ENCODE data around the gene TRERF1. TPM values are rescaled to one million over a fixed set of nuclear protein-coding genes. Genes with fewer than 3 reads are reported as not detected.

TRERF1 gene
- total and polyA plus RNA-seq, 2 of the 4 experiments (the other 2 are of a cell fraction), result 6.3 to 9.9 TPM

DNA sequence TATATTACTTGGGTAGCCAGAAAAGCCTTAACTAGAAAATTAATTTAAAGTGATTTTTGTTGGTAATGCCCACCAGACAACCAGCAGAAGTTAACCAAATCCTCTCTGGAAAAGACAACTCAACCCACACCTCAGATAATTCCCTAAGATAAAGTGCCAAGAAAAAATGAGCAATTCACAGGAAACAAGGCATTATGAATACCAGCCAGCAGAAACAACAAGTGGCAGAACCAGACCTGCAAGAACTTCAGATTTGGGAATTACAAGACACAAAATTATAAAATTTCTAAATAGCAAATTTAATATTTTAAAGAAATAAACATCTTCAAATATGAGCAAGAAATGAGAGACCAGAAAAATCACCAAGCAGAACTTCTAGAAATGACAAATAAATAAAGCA, 154.1 kb downstream of the TRERF1 start:
- no peak overlapping the region for H2AK9ac ChIP-seq (replicated peaks; ENCODE audit: low read depth, low read length, poor library complexity)
- no peak overlapping the region for H2BK120ac ChIP-seq (ENCODE audit: low read depth, low read length)
- ChIA-PET POLR2A (ENCODE audit: unreplicated experiment) (no interaction called here), CTCF (no interaction called here)
- no peak overlapping the region for H3K18ac ChIP-seq (ENCODE audit: low read depth, low read length)
- H3K14ac ChIP-seq (replicated peaks; ENCODE audit: low read depth, low read length), result no peak overlapping the region
- dilution Hi-C loops (cut with HindIII; ENCODE audit: low sequenced_read_pairs, unreplicated experiment), result no loop called here
- no peak overlapping the region for H2AK5ac ChIP-seq (ENCODE audit: low read depth, low read length)
- no peaks in the 10 kb centered on the region for H3K27me3 ChIP-seq (ENCODE audit: control insufficient read depth, insufficient read depth, low read length)
- H3K4me3 ChIP-seq (ENCODE audit: insufficient read depth, low read depth, low read length), result no peak overlapping the region
- H4K20me1 ChIP-seq (ENCODE audit: insufficient read depth, low read length), result peaks cover 5% of the 10 kb centered on the region; the same call in 1 of the 2 replicates
- no TSS peak for BruUV-seq (replicated peaks)
- no peak overlapping the region for H3K4me2 ChIP-seq (ENCODE audit: low read depth, low read length)
- ATAC-seq (ENCODE audit: low read depth) (no peak), DNase-seq (no peak)
- no peak overlapping the region for H4K5ac ChIP-seq (ENCODE audit: low read depth, low read length)
- TF ChIP-seq RAD21 (IDR thresholded peaks at IDR 0.05; ENCODE audit: low read length) (no peak), RFX5 (IDR thresholded peaks at IDR 0.05; ENCODE audit: low read depth, low read length) (no peak), CHD1 (IDR thresholded peaks at IDR 0.05; ENCODE audit: low read depth, low read length) (no peak), POLR2A (IDR thresholded peaks at IDR 0.05; ENCODE audit: low read depth, low read length) (no peak), MAFK (IDR thresholded peaks at IDR 0.05; ENCODE audit: low read depth, low read length) (no peak), MAZ (IDR thresholded peaks at IDR 0.05; ENCODE audit: borderline replicate concordance, low read depth, low read length) (no peak), FOS (IDR thresholded peaks at IDR 0.05; ENCODE audit: low read depth, low read length) (no peak), BHLHE40 (IDR thresholded peaks at IDR 0.05; ENCODE audit: low read depth, low read length) (no peak), CEBPB (IDR thresholded peaks at IDR 0.05; ENCODE audit: low read depth, low read length) (no peak), NFE2L2 (IDR thresholded peaks at IDR 0.05; ENCODE audit: low read depth, low read length) (no peak), MXI1 (IDR thresholded peaks at IDR 0.05; ENCODE audit: borderline replicate concordance, low read depth, low read length) (no peak)
- TF ChIP-seq, protein P1, sequence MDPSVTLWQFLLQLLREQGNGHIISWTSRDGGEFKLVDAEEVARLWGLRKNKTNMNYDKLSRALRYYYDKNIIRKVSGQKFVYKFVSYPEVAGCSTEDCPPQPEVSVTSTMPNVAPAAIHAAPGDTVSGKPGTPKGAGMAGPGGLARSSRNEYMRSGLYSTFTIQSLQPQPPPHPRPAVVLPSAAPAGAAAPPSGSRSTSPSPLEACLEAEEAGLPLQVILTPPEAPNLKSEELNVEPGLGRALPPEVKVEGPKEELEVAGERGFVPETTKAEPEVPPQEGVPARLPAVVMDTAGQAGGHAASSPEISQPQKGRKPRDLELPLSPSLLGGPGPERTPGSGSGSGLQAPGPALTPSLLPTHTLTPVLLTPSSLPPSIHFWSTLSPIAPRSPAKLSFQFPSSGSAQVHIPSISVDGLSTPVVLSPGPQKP (IDR thresholded peaks at IDR 0.05; ENCODE audit: borderline replicate concordance, low read depth, low read length), result no peak
- peaks cover 31% of the 10 kb centered on the region for H3K9me1 ChIP-seq (ENCODE audit: insufficient read depth, low read length)
- H4K91ac ChIP-seq (ENCODE audit: insufficient read depth, low read depth, low read length), result no peak overlapping the region
- no peak overlapping the region for H3K9ac ChIP-seq (ENCODE audit: low read depth, low read length)
- no peak overlapping the region for H2BK20ac ChIP-seq (ENCODE audit: low read depth, low read length)
- H3K27ac ChIP-seq (ENCODE audit: insufficient read depth, low read length), result no peak overlapping the region
- H4K8ac ChIP-seq (ENCODE audit: low read depth in 2 of 2, low read length in 2 of 2), result no peak overlapping the region
- H3K56ac ChIP-seq (ENCODE audit: extremely low read depth, insufficient read depth, low read length), result no peak overlapping the region
- intact Hi-C loops (cut with micrococcal nuclease), result no loop called here
- 0 out of 3 replicates have a peak overlapping the region, but pooled peaks have one; percentile 2 for H2BK15ac ChIP-seq (ENCODE audit: low read depth, low read length)
- no peak overlapping the region for H3K23ac ChIP-seq (ENCODE audit: low read depth, low read length)
- H2BK5ac ChIP-seq (ENCODE audit: low read depth, low read length, poor library complexity, severe bottlenecking), result no peak overlapping the region
- H3K4ac ChIP-seq (ENCODE audit: low read depth, low read length), result no peak overlapping the region
- peaks cover 10% of the 10 kb centered on the region for H3K36me3 ChIP-seq (ENCODE audit: control insufficient read depth, insufficient read depth, low read length)
- in situ Hi-C loops (cut with MboI; ENCODE audit: low sequenced_read_pairs), result no loop called here
- no peak overlapping the region for H2AFZ ChIP-seq (replicated peaks; ENCODE audit: low read length, poor library complexity)
- no peaks in the 10 kb centered on the region for H3K9me3 ChIP-seq (ENCODE audit: control insufficient read depth, insufficient read depth, low read length)
- H3K79me1 ChIP-seq (ENCODE audit: low read depth in 1 of 2, low read length in 2 of 2), result peaks cover 41 to 78% of the 10 kb centered on the region in 2 experiments
- H3K4me1 ChIP-seq (ENCODE audit: control insufficient read depth, insufficient read depth, low read length), result peaks cover 28% of the 10 kb centered on the region

Data from IMR-90 (cell line).